ENCODE data around the gene HECW1.

The HECW1 gene

GRCh38 chr7:43444711-43445578 is 332.5 kb downstream of the HECW1 start:
- DNase-seq, result no peak

DNA sequence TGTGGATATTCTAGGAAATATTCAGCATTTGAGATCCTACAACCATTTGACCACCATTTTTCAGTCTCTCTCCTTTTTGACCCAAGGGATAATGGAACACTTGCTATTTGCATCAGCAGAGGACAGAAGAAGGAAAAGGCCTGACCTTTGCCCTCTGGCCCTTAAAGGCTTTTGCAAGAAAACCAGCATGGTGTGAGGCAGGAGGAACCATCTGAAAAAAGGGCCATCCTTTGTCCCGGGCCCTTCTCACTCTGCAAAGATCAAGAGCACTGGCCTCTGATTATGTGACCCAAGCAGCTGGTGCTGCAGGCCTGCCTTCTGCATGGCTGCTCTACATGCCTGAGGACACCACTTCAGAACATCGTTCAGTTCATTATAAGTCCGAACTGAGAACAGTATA is 337.1 kb downstream of the HECW1 start:
- DNase-seq, result no peak

GRCh38 chr7:43450894-43451293 is 338.4 kb downstream of the HECW1 start:
- DNase-seq, result no peak

DNA sequence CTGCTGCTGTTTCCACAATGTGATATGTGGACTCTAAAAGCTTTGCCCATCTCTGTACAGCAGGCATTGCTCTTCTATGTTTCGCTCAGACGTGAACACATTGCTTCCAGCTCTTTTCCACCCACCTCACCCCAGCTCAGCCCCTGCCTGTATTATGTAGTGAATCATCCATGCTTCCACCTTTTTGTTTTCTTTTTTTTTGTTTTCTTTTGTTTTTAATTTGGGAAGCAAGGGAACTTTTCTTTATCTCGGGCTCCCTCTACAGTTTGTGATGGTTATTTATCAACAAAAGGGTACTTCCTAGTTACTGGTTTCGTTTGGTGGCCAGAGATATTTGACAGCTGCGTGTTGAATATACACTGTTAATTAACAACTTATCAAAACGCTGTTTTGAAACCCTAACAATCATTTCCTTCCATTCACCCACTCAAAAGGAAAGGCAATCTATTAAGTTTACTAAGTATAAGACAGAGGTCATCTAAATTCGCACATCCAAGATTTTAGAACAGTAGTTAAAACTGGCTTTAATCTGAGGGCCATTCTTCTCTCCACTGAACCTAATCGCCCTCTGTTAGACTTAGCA is 342.6 kb downstream of the HECW1 start:
- DNase-seq, result peak in 1 of 6 experiments; percentile 3

DNA sequence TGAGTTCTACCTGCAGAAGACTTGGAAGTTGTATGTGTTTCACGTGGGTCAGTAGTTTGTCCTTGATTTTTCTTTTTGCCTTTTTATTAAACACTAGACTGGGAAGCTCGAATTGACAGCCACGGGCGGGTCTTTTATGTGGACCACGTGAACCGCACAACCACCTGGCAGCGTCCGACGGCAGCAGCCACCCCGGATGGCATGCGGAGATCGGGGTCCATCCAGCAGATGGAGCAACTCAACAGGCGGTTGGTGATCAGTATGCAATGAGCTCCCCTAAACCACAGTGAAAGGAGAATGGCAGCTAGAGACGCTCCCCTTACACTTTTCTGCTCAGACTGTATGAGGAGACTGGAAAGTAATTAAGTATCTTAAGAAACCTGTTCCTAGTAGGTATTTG is 343.8 kb downstream of the HECW1 start:
- no peak for DNase-seq

- DNase-seq, result no peak
These were observed 346.0 kb downstream of the HECW1 start for GRCh38 chr7:43458330-43459018.

GRCh38 chr7:43459019-43459337 is 346.5 kb downstream of the HECW1 start:
- DNase-seq, result no peak

GRCh38 chr7:43460733-43461348 is 348.4 kb downstream of the HECW1 start:
- no peak for DNase-seq

DNA sequence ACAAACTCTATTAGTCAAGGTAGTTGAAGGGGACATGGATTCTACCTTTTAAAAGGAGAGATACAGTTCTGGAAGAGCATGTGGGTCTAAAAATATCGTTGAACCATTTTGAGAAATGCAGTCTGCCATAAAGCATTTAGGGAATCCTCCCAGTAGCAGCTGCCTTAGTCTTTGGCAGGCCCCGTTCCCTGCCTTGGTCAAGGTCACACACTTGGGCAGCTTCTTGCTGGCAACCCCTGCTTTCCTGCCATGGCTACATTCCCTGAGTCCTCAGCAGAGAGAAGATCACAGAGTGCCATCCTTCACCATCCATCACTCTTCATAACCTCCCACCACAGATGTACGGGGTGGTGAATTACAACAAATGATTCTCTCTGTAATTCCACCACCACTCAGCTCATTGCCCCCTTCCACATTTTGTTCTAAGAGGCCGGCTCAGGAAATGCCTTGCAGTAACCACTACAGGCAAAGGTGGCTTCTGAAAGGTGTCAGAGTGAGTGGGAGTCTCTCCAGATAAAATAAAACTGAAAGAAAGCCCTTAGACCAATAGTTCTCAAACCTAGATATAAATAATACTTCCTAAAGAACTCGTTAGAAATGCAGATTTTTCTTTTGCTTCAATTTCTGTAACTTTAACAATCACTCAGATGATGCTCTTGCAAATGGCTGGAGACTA is 349.0 kb downstream of the HECW1 start:
- no peak for DNase-seq

- DNase-seq, result no peak
These were observed 350.4 kb downstream of the HECW1 start for GRCh38 chr7:43462836-43463235.

GRCh38 chr7:43463401-43463980 is 351.0 kb downstream of the HECW1 start:
- DNase-seq, result no peak

DNA sequence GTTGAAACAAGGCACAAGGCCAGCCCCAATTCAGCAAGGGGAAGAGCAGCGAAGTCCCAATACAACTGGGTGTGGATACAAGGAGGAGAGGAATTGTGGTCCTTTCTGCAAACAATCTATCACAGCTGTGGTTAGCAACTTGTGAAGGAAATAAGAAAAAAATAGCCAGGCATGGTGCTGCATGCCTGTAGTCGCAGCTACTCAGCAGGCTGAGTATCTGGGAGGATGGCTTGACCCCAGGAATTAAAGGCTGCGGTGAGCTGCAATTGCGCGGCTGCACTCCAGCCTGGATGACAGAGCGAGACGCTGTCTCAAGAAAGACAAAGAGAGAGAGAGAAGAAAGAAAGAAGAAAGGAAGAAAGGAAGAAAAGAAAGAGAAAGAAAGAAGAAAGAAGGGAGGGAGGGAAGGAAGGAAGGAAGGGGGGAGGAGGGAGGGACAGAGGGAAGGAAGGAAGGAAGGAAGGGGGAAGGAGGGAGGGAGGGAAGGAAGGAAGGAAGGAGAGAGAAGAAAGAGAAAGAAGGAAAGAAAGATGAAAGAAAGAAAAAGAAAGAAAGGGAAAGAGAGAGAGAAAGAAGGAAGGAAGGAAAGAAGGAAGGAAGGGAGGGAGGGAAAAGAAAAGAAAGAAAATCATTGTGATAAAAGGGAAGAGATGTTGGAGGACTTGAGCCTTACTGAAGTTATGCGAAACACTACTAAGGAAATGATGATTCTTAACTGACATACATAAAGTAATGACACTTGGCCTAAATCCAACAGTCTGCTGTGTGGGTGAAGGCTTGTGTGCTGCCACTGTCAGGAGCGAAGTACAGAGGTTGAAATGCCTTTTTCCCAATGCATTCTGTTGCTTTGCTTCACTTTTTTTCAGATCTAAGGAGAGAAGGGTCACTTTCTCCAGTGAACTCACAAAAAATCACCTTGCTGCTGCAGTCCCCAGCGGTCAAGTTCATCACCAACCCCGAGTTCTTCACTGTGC is 353.4 kb downstream of the HECW1 start:
- no peak for DNase-seq

DNA sequence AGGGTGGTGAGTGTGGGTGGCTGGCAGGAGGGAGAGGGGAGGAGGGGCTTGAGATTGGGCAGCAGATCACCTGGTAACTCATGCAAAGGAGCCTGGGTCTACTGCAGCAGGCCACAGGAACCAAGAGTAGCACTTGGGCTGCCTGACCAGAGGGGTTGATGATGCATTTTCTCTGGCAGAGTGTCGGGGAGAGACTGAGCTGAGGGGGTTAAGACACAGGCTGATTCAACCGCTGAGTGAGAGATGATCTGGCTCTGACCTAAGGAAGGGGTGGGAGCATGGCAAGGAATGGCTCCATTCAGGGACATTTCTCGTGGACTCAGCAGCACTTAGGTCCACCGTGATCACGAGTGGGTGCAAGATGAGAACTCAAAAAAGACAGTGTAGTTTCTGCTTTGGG is 355.0 kb downstream of the HECW1 start:
- DNase-seq, result no peak

DNA sequence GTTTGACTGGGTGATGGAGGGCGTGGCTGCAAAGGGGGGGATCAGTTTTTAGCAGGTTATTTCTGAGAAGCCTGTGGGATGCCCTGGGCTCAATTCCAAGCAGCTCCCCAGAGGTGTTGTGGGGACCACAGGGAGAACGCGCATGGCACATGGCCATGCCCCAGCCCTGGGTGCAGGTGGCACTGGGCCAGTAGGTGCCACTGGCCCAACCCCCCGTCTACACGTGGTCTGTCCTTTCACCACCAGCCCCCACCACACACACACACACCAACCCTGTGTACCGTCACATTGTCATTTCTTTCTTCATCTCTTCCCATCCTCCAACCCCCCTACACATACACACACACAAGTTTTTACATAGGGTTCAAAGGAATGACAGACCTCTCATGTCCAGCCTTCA is 355.4 kb downstream of the HECW1 start:
- DNase-seq, result no peak

- DNase-seq, result no peak
These were observed 356.6 kb downstream of the HECW1 start for GRCh38 chr7:43469051-43469450.

- no peak for DNase-seq
These were observed 357.7 kb downstream of the HECW1 start for GRCh38 chr7:43470110-43470509.

DNA sequence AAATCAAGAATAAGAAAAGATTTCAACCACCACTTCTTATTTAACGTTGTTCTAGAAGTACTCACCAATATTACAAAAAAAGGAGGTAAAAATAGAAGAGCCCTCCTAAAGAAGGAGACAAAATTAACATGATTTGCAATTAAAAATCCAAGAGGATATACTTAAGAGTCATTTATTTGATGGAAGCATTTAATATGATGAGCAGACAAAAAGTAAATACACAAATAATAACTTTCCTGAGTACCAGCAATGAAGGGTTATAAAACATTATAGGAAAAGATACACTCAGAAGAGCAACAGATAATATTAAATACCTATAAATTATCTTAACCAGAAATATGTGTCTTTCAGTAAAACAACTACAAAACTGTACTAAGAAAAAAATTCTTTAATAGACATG is 363.5 kb downstream of the HECW1 start:
- DNase-seq, result no peak

DNA sequence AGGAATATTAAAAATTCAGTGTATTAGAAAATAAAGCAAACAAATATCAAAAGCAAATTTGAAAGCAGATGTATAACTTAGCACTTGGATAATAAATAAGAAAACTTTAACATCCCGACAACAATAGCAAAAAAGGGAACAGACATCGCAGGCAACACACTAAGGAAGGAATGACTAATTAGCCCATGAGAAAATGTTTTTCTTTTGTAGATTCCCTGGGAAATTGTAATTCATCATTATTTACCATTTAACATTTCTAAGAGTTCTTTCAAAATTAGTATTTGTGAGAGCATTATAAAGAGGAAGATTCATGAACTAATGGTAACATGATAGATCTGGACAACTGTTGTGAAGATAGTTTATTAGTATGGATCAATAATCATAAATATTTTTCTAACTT is 364.4 kb downstream of the HECW1 start:
- no peak for DNase-seq

DNA sequence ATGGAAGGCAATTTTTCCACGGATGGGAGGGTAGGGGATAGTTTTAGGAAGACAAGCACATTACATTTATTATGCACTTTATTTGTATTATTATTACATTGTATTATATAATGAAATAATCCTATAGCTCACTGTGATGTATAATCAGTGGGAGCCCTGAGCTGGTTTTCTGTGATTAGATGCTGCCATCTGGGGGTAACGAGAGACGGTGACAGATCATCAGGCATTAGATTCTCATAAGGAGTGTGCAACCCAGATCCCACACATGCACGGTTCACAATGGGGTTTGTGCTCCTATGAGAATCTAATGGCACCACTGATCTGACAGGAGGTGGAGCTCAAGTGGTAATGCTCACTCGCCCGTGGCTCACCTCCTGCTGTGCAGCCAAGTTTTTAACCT is 366.6 kb downstream of the HECW1 start:
- DNase-seq, result no peak

GRCh38 chr7:43479543-43479942 is 367.1 kb downstream of the HECW1 start:
- no peak for DNase-seq

DNA sequence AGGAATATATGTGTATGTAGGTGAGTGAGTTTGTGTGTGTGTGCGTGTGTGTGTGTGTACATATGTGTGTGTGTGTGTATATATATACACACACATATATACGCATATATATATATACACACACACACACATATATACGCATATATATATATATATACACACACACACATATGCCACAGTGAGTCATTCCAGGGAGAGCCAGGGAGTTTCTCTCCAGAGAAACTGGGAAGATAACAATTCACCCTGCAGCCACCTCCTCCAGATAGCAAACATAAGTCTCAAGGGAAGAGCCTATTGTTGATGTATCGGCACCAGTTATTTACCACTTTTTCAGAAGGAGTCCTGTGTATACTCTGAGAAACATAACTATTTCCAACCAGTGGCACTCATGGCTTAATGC is 368.1 kb downstream of the HECW1 start:
- no peak for DNase-seq

All from stimulated activated naive CD4-positive, alpha-beta T cell (primary cell).